GM10248 (cell line): ENCODE data around the gene CEP120.

Source experiments
- CTCF ChIA-PET: fragments of 300-600 bp; sonication (Branson Sonifier 250); formaldehyde crosslinking; extraction: SDS; loops from one replicate; lab custom pipeline; 2021; ENCODE audit warnings: antibody characterized with exemption; lab: Yijun Ruan, JAX
- POLR2A ChIA-PET: fragments of 350-650 bp; sonication (Branson Sonifier 250); formaldehyde crosslinking; extraction: SDS; loops from one replicate; lab custom pipeline; 2020; ENCODE audit warnings: antibody characterized with exemption; lab: Yijun Ruan, JAX
- DNase-seq: peaks from one replicate; pipeline ENCODE4 v3.0.0; 2012; ENCODE audit errors: extremely low spot score
- CTCF ChIP-seq: IDR thresholded peaks from 2 replicates; pipeline ENCODE4 v1.5.1; 2012; ENCODE audit warnings: mild to moderate bottlenecking, low read depth; ENCODE audit errors: extremely low read depth, missing control alignments, control extremely low read depth

Gene CEP120

GRCh38 chr5:123440456-123441181 lies 17.4 kb upstream of the CEP120 start:
- TF ChIP-seq CTCF: no peak
- ChIA-PET POLR2A (no interaction called here), CTCF (interaction anchor here (1.7 to 2.8 kb wide), 2 partner anchors 18 to 27 kb away, joined by 5 to 20 read pairs; partner anchors contain the start of gene CEP120)
- no peak for DNase-seq

GRCh38 chr5:123439709-123440108 lies 16.5 kb upstream of the CEP120 start:
- CTCF ChIA-PET: no interaction called here
- no peak for TF ChIP-seq CTCF
- POLR2A ChIA-PET: no interaction called here
- DNase-seq: no peak

DNA sequence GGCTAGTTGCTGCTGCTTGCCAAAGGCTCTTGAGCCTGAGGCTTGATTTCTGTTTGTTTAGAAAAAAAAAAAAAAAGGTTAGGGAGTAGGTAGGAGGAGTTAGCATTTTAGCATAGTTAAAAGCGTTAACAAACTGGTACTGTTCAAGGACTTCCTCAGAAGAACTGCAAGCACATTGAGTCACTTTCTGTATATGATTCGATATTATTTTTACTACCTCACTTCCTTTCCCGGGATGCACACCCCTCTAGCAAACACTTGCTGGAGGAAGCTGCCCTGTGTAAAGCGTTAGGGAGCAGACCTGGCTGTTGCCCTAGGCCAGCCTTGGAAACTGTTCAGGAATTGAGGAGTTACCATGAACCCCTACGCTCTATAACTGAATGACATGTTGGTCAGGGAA lies 15.7 kb upstream of the CEP120 start:
- POLR2A ChIA-PET: no interaction called here
- no peak for DNase-seq

GRCh38 chr5:123438244-123438643 lies 15.0 kb upstream of the CEP120 start:
- ChIA-PET POLR2A (no interaction called here), CTCF (interaction anchor here (1.5 kb wide), 1 partner anchor 15 kb away, joined by 8 read pairs; the partner anchor contains the start of gene CEP120)
- DNase-seq: no peak
- TF ChIP-seq CTCF: no peak

More for the DNA sequence above, 15.7 kb upstream of the CEP120 start:
- no peak for TF ChIP-seq CTCF
- CTCF ChIA-PET: interaction anchor here (1.5 kb wide), 1 partner anchor 16 kb away, joined by 8 read pairs; the partner anchor contains the start of gene CEP120

- CTCF ChIA-PET: interaction anchor here (0.9 to 4.5 kb wide), 3 partner anchors 9 to 16 kb away, joined by 3 to 29 read pairs (median 3); partner anchors contain the start of gene CEP120
- DNase-seq: no peak
- no peak for TF ChIP-seq CTCF
- POLR2A ChIA-PET: no interaction called here
Observed at GRCh38 chr5:123436201-123436600, 13.0 kb upstream of the CEP120 start.

DNA sequence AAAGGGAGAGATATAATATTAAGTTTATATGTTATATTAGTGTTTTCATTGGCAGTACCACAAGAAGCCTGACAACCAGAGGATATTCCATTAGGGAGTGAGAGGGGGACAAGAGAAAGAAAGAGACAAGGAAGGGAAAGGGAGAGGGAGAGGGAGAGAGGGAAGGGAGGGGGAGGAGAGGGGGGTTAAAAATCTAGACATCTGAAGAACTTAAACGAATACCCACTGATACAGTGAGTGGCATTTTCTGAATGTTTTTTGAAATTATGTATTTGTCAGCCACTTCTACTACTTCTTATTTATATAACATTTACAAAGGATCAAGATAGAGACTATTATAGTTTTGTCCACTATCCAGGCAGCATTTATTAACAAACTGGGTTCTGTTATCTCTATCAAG lies 11.6 kb upstream of the CEP120 start:
- no peak for TF ChIP-seq CTCF
- POLR2A ChIA-PET: no interaction called here
- DNase-seq: no peak
- CTCF ChIA-PET: interaction anchor here (1.0 to 4.5 kb wide), 2 partner anchors 11 to 12 kb away, joined by 3 to 29 read pairs; partner anchors contain the start of gene CEP120
